Loucy (cell line): Measurements from ENCODE around the gene TTC7B.

Experiments
- H2AFZ ChIP-seq: fragments of 200-600 bp; sonication (generic); 2 replicates; pipeline ENCODE4 v1.6.0; 2016; ENCODE audit warnings: antibody characterized with exemption, mild to moderate bottlenecking, low read length, moderate library complexity
- H3F3A ChIP-seq: fragments of 200-600 bp; 2 replicates; pipeline ENCODE4 v1.6.0; 2016; ENCODE audit warnings: antibody characterized with exemption, low read depth, mild to moderate bottlenecking
- H3K27me3 ChIP-seq: fragments of 200-600 bp; sonication (generic); 2 replicates; pipeline ENCODE4 v1.6.1; 2014; ENCODE audit warnings: low read length, mild to moderate bottlenecking; ENCODE audit not compliant: insufficient read depth, poor library complexity, severe bottlenecking
- H3K36me3 ChIP-seq: fragments of 200-600 bp; sonication (generic); 2 replicates; pipeline ENCODE4 v1.6.1; 2016; ENCODE audit warnings: low read length; ENCODE audit not compliant: insufficient read depth
- H3K4me1 ChIP-seq: fragments of 200-600 bp; sonication (generic); 2 replicates; pipeline ENCODE4 v1.5.1; 2014; ENCODE audit warnings: low read length, mild to moderate bottlenecking; ENCODE audit not compliant: insufficient read depth, poor library complexity, severe bottlenecking
- H3K4me2 ChIP-seq: fragments of 200-600 bp; sonication (generic); 2 replicates; pipeline ENCODE4 v1.6.0; 2014; ENCODE audit warnings: antibody characterized with exemption, low read length, low read depth, mild to moderate bottlenecking; ENCODE audit not compliant: poor library complexity, severe bottlenecking
- H3K4me3 ChIP-seq: fragments of 200-600 bp; sonication (generic); 2 replicates; pipeline ENCODE4 v1.5.1; 2014; ENCODE audit warnings: low read length, mild to moderate bottlenecking, mixed read lengths; ENCODE audit not compliant: poor library complexity, severe bottlenecking
- H3K79me2 ChIP-seq: fragments of 200-600 bp; sonication (generic); 2 replicates; pipeline ENCODE4 v1.6.1; 2014; ENCODE audit warnings: low read length; ENCODE audit not compliant: insufficient read depth
- H3K9ac ChIP-seq: fragments of 200-600 bp; sonication (generic); 2 replicates; pipeline ENCODE4 v1.6.0; 2014; ENCODE audit warnings: mild to moderate bottlenecking, low read depth, low read length, moderate library complexity; ENCODE audit not compliant: poor library complexity, severe bottlenecking
- H3K9me2 ChIP-seq: fragments of 200-600 bp; sonication (generic); replicated peaks from 2 replicates; pipeline ENCODE4 v1.6.1; 2016; ENCODE audit warnings: low read depth, low read length, mixed read lengths
- H3K9me3 ChIP-seq: fragments of 200-600 bp; sonication (generic); 2 replicates; pipeline ENCODE4 v1.6.1; 2014; ENCODE audit warnings: mild to moderate bottlenecking, antibody characterized with exemption, low read length, low read depth; ENCODE audit not compliant: insufficient read depth
- H4K20me1 ChIP-seq: fragments of 200-600 bp; sonication (generic); 2 replicates; pipeline ENCODE4 v1.6.0; 2014; ENCODE audit warnings: antibody characterized with exemption, low read length, mild to moderate bottlenecking; ENCODE audit not compliant: insufficient read depth, poor library complexity, severe bottlenecking
- EZH2phosphoT487 ChIP-seq: fragments of 200-600 bp; IDR thresholded peaks from 2 replicates; pipeline ENCODE4 v1.6.1; 2018; ENCODE audit warnings: antibody characterized with exemption, mild to moderate bottlenecking, moderate library complexity, borderline replicate concordance
- TF ChIP-seq, protein P1 (sequence below): fragments of 200-600 bp; sonication (generic); conservative IDR thresholded peaks from 2 replicates; pipeline ENCODE4 v1.5.1; 2014; ENCODE audit warnings: mild to moderate bottlenecking, antibody characterized with exemption, low read length

The TTC7B gene

DNA sequence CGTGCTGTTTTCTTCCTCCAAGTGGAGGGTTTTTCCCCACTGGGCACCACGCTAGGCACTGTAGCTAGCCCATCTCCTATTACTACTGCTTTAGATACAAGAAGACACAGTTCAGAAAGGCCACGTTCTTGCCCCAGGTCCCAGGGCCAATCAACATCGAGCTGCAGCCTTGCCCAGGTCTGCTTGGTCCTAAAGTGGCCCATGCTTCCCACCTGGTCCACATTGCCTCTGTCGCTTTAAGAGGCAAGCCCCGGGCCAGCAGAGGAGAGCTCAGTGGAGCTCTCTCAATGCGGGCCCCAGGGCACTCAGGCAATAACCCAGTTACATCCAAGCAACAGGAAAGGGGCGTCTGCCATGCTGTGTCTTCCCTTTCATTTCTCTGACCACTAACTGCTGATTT lies 271.3 kb downstream of the TTC7B start:
- H3K27me3 ChIP-seq: no peaks in the 10 kb centered on the region
- no peak overlapping the region for H3K4me2 ChIP-seq
- H3K79me2 ChIP-seq: no peaks in the 10 kb centered on the region
- no peaks in the 10 kb centered on the region for H3K9me2 ChIP-seq
- no peak overlapping the region for H3K9ac ChIP-seq
- H2AFZ ChIP-seq: no peak overlapping the region
- TF ChIP-seq, protein P1, sequence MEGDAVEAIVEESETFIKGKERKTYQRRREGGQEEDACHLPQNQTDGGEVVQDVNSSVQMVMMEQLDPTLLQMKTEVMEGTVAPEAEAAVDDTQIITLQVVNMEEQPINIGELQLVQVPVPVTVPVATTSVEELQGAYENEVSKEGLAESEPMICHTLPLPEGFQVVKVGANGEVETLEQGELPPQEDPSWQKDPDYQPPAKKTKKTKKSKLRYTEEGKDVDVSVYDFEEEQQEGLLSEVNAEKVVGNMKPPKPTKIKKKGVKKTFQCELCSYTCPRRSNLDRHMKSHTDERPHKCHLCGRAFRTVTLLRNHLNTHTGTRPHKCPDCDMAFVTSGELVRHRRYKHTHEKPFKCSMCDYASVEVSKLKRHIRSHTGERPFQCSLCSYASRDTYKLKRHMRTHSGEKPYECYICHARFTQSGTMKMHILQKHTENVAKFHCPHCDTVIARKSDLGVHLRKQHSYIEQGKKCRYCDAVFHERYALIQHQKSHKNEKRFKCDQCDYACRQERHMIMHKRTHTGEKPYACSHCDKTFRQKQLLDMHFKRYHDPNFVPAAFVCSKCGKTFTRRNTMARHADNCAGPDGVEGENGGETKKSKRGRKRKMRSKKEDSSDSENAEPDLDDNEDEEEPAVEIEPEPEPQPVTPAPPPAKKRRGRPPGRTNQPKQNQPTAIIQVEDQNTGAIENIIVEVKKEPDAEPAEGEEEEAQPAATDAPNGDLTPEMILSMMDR: no peak
- TF ChIP-seq EZH2phosphoT487: no peak
- H3F3A ChIP-seq: no peaks in the 10 kb centered on the region
- peaks cover under 1% of the 10 kb centered on the region; the same call in 1 of the 2 replicates for H3K36me3 ChIP-seq
- no peaks in the 10 kb centered on the region for H3K9me3 ChIP-seq
- no peak overlapping the region for H3K4me3 ChIP-seq
- no peaks in the 10 kb centered on the region for H3K4me1 ChIP-seq
- no peaks in the 10 kb centered on the region for H4K20me1 ChIP-seq

DNA sequence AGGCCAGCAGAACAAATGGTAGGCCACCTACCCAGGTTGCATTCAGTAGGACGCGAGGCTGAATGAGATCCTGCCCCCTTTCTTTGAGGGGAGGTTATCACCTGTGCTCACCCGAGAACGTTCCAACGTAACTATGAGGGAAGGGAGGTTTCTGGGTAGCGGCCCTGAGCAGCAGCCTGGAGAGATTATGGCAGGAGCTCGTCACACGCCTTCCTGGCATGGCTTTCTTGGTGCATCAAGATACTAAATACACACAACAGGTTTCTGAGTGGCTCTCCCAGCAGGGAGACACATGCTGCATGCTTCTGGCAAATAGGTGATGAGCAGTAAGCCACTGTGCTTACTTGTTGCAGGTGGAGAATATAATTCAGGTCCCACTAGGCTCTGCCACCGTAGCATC lies 271.7 kb downstream of the TTC7B start:
- no peak overlapping the region for H3K4me2 ChIP-seq
- no peak overlapping the region for H3K9ac ChIP-seq
- no peaks in the 10 kb centered on the region for H3K9me3 ChIP-seq
- H3F3A ChIP-seq: no peaks in the 10 kb centered on the region
- H4K20me1 ChIP-seq: no peaks in the 10 kb centered on the region
- no peak overlapping the region for H2AFZ ChIP-seq
- no peaks in the 10 kb centered on the region for H3K9me2 ChIP-seq
- TF ChIP-seq EZH2phosphoT487: no peak
- H3K79me2 ChIP-seq: no peaks in the 10 kb centered on the region
- no peaks in the 10 kb centered on the region for H3K27me3 ChIP-seq
- peaks cover 3% of the 10 kb centered on the region; the same call in 1 of the 2 replicates for H3K36me3 ChIP-seq
- no peaks in the 10 kb centered on the region for H3K4me1 ChIP-seq
- no peak overlapping the region for H3K4me3 ChIP-seq

DNA sequence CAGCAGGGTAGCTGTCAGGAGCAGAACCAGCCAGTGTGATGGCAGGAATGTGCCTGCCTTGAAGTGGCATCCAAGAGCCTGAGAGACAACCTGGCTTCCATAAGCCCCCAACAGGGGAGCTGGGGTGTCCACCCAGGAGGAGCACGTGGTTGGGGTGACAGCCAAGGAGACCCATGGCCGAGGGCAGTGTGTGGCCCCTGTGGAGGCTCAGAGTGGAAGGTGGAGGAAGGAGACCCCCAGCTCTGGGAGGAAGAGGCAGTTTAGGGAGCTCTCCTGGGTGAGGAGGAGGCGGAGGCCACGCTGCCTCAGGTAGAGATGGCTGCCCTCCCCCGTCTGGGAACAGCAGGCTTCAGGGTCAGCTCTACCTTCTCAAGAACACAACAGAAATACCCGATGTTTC lies 272.4 kb downstream of the TTC7B start:
- H4K20me1 ChIP-seq: no peaks in the 10 kb centered on the region
- no peaks in the 10 kb centered on the region for H3F3A ChIP-seq
- H3K4me2 ChIP-seq: no peak overlapping the region
- no peak overlapping the region for H2AFZ ChIP-seq
- no peak overlapping the region for H3K9ac ChIP-seq
- no peaks in the 10 kb centered on the region for H3K9me3 ChIP-seq
- H3K4me3 ChIP-seq: no peak overlapping the region
- no peaks in the 10 kb centered on the region for H3K79me2 ChIP-seq
- no peaks in the 10 kb centered on the region for H3K4me1 ChIP-seq
- peaks cover 3% of the 10 kb centered on the region; the same call in 1 of the 2 replicates for H3K36me3 ChIP-seq
- H3K9me2 ChIP-seq: no peaks in the 10 kb centered on the region
- TF ChIP-seq, protein P1: no peak
- TF ChIP-seq EZH2phosphoT487: no peak
- no peaks in the 10 kb centered on the region for H3K27me3 ChIP-seq

DNA sequence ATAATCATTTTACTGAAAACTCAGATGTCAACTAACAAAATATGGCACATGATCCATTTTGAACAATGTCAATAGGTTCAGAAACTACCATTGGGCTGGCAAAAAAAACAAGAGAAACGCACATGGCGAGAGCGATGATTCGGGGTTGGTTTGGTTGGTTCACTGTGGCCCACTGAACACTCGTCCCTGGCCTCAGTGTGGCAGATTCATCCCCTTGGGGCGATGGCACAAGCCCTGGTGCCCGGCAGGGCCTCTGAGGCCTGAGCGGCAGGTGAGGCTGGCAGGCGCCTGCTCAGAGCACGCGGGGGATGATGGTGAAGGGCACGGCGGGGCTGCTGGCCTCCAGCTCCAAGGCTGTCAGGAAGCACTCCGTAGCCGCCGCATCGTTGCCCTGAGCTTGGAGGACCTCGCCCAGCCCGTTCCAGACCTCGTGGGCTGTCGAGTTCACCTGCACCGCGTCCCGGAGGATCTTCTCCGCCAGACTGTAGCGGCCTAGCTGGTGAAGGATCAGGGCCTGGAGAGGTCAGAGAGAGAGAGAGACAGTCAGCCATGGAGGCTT lies 275.1 kb downstream of the TTC7B start:
- no peak overlapping the region for H3K4me3 ChIP-seq
- H3F3A ChIP-seq: no peaks in the 10 kb centered on the region
- no peak overlapping the region for H3K4me2 ChIP-seq
- H3K9me3 ChIP-seq: no peaks in the 10 kb centered on the region
- TF ChIP-seq, protein P1: no peak
- no peak for TF ChIP-seq EZH2phosphoT487
- H2AFZ ChIP-seq: no peak overlapping the region
- no peak overlapping the region for H3K9ac ChIP-seq
- H3K27me3 ChIP-seq: no peaks in the 10 kb centered on the region
- H3K79me2 ChIP-seq: no peaks in the 10 kb centered on the region
- H3K9me2 ChIP-seq: no peaks in the 10 kb centered on the region
- H3K36me3 ChIP-seq: peaks cover 3% of the 10 kb centered on the region; the same call in 1 of the 2 replicates
- no peaks in the 10 kb centered on the region for H4K20me1 ChIP-seq
- H3K4me1 ChIP-seq: no peaks in the 10 kb centered on the region
